ENCODE results near the gene LPAR1.
A peak's percentile ranks its signal among the peaks of the same experiment; 100 is the strongest.

The LPAR1 gene

DNA sequence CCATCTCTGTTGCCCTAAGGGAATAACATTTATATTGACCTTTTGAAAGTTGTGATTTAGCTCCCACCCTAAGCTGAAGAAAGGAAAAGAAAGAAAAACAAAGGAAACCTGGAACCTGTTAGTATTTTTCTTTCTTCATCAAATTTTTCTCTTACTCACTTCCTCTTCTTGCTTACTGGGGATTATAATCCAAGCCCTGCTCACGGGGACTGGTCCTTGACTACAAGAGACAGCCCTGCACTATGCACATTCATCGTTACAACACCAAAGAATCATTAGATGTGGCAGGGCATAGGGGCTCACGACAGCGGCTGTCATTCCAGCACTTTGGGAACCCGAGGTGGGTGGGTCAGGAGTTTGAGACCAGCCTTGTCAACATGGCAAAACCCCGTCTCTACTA is 37.8 kb upstream of the LPAR1 start:
- no peak for ATAC-seq
- TF ChIP-seq, protein P1, sequence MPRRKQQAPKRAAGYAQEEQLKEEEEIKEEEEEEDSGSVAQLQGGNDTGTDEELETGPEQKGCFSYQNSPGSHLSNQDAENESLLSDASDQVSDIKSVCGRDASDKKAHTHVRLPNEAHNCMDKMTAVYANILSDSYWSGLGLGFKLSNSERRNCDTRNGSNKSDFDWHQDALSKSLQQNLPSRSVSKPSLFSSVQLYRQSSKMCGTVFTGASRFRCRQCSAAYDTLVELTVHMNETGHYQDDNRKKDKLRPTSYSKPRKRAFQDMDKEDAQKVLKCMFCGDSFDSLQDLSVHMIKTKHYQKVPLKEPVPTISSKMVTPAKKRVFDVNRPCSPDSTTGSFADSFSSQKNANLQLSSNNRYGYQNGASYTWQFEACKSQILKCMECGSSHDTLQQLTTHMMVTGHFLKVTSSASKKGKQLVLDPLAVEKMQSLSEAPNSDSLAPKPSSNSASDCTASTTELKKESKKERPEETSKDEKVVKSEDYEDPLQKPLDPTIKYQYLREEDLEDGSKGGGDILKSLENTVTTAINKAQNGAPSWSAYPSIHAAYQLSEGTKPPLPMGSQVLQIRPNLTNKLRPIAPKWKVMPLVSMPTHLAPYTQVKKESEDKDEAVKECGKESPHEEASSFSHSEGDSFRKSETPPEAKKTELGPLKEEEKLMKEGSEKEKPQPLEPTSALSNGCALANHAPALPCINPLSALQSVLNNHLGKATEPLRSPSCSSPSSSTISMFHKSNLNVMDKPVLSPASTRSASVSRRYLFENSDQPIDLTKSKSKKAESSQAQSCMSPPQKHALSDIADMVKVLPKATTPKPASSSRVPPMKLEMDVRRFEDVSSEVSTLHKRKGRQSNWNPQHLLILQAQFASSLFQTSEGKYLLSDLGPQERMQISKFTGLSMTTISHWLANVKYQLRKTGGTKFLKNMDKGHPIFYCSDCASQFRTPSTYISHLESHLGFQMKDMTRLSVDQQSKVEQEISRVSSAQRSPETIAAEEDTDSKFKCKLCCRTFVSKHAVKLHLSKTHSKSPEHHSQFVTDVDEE (CRISPR knock-in tag; IDR thresholded peaks at IDR 0.05): no peak
- TF ChIP-seq ZC3H10 (CRISPR knock-in tag; IDR thresholded peaks at IDR 0.05) (no peak), TCF4 (CRISPR knock-in tag; IDR thresholded peaks at IDR 0.05; ENCODE audit: borderline replicate concordance) (no peak), ZFP30 (CRISPR knock-in tag; IDR thresholded peaks at IDR 0.05) (no peak), OSR1 (CRISPR knock-in tag; IDR thresholded peaks at IDR 0.05) (no peak), PPARA (CRISPR knock-in tag; IDR thresholded peaks at IDR 0.05; ENCODE audit: borderline replicate concordance) (no peak), ESRRG (CRISPR knock-in tag; IDR thresholded peaks at IDR 0.05) (no peak), BACH2 (CRISPR knock-in tag; IDR thresholded peaks at IDR 0.05; ENCODE audit: borderline replicate concordance) (no peak), ARNTL (CRISPR knock-in tag; IDR thresholded peaks at IDR 0.05; ENCODE audit: borderline replicate concordance, low read depth) (no peak), TOX (CRISPR knock-in tag; IDR thresholded peaks at IDR 0.05; ENCODE audit: borderline replicate concordance) (no peak), ZNF565 (CRISPR knock-in tag; conservative IDR thresholded peaks at IDR 0.05; ENCODE audit: low read depth) (no peak), GLIS3 (CRISPR knock-in tag; IDR thresholded peaks at IDR 0.05) (no peak), SNAI2 (CRISPR knock-in tag; IDR thresholded peaks at IDR 0.05) (no peak), ZNF70 (CRISPR knock-in tag; IDR thresholded peaks at IDR 0.05) (no peak), ZNF8 (CRISPR knock-in tag; IDR thresholded peaks at IDR 0.05) (no peak), ISL1 (CRISPR knock-in tag; IDR thresholded peaks at IDR 0.05) (no peak), RARB (CRISPR knock-in tag; IDR thresholded peaks at IDR 0.05) (no peak)
- TF ChIP-seq, protein P2, sequence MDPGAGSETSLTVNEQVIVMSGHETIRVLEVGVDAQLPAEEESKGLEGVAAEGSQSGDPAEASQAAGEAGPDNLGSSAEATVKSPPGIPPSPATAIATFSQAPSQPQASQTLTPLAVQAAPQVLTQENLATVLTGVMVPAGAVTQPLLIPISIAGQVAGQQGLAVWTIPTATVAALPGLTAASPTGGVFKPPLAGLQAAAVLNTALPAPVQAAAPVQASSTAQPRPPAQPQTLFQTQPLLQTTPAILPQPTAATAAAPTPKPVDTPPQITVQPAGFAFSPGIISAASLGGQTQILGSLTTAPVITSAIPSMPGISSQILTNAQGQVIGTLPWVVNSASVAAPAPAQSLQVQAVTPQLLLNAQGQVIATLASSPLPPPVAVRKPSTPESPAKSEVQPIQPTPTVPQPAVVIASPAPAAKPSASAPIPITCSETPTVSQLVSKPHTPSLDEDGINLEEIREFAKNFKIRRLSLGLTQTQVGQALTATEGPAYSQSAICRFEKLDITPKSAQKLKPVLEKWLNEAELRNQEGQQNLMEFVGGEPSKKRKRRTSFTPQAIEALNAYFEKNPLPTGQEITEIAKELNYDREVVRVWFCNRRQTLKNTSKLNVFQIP (CRISPR knock-in tag; IDR thresholded peaks at IDR 0.05; ENCODE audit: borderline replicate concordance, low read depth): no peak
- TF ChIP-seq, protein P3, sequence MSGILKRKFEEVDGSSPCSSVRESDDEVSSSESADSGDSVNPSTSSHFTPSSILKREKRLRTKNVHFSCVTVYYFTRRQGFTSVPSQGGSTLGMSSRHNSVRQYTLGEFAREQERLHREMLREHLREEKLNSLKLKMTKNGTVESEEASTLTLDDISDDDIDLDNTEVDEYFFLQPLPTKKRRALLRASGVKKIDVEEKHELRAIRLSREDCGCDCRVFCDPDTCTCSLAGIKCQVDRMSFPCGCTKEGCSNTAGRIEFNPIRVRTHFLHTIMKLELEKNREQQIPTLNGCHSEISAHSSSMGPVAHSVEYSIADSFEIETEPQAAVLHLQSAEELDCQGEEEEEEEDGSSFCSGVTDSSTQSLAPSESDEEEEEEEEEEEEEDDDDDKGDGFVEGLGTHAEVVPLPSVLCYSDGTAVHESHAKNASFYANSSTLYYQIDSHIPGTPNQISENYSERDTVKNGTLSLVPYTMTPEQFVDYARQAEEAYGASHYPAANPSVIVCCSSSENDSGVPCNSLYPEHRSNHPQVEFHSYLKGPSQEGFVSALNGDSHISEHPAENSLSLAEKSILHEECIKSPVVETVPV (CRISPR knock-in tag; IDR thresholded peaks at IDR 0.05): no peak

DNA sequence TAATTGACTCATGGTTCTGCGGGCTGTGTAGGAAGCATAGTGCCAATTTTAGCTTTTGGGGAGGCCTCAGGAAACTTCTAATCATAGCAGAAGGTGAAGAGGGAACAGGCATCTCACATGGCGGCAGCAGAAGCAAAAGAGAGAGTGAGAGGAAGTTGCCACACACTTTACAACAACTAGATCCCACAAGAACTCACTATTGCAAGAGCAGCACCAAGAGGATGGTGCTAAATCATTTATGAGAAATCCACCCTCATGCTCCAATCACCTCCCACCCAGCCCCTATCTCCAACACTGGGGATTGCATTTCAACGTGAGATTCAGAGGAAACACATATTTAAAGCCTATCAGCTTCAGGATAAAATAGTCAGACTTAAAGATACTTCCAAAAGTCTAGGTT is 36.1 kb upstream of the LPAR1 start:
- TF ChIP-seq ZC3H10 (CRISPR knock-in tag; IDR thresholded peaks at IDR 0.05): no peak
- TF ChIP-seq PPARA (CRISPR knock-in tag; IDR thresholded peaks at IDR 0.05; ENCODE audit: borderline replicate concordance): no peak
- TF ChIP-seq, protein P4, sequence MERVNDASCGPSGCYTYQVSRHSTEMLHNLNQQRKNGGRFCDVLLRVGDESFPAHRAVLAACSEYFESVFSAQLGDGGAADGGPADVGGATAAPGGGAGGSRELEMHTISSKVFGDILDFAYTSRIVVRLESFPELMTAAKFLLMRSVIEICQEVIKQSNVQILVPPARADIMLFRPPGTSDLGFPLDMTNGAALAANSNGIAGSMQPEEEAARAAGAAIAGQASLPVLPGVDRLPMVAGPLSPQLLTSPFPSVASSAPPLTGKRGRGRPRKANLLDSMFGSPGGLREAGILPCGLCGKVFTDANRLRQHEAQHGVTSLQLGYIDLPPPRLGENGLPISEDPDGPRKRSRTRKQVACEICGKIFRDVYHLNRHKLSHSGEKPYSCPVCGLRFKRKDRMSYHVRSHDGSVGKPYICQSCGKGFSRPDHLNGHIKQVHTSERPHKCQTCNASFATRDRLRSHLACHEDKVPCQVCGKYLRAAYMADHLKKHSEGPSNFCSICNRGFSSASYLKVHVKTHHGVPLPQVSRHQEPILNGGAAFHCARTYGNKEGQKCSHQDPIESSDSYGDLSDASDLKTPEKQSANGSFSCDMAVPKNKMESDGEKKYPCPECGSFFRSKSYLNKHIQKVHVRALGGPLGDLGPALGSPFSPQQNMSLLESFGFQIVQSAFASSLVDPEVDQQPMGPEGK (CRISPR knock-in tag; IDR thresholded peaks at IDR 0.05; ENCODE audit: borderline replicate concordance): no peak
- no peak for TF ChIP-seq ZFP30 (CRISPR knock-in tag; IDR thresholded peaks at IDR 0.05)
- TF ChIP-seq CSDC2 (CRISPR knock-in tag; IDR thresholded peaks at IDR 0.05): no peak
- no peak for TF ChIP-seq GLIS3 (CRISPR knock-in tag; IDR thresholded peaks at IDR 0.05)
- TF ChIP-seq RARB (CRISPR knock-in tag; IDR thresholded peaks at IDR 0.05): no peak
- no peak for TF ChIP-seq ARNTL (CRISPR knock-in tag; IDR thresholded peaks at IDR 0.05; ENCODE audit: borderline replicate concordance, low read depth)
- TF ChIP-seq ZNF8 (CRISPR knock-in tag; IDR thresholded peaks at IDR 0.05): no peak
- no peak for TF ChIP-seq ISL1 (CRISPR knock-in tag; IDR thresholded peaks at IDR 0.05)
- ATAC-seq: no peak

DNA sequence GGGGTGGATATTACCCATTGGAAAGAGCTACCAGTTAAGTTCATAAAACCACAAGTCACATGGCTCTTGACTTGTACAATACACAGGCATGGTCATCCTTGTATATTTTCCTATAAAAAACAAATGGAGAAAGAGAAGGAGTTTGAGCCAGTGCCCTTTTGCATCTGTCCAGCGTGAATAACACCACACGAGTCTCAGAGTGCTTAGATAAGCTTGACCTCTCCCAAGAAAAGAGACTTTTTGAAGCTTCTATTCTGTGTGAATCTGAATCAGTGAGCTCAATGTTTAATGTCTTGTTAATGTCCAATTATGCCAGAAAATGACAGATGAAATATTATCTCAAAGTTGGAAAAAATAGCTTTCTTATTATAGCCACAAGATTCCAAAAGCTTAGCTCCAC is 30.9 kb upstream of the LPAR1 start:
- ATAC-seq: peak; percentile 63
- TF ChIP-seq BACH2 (CRISPR knock-in tag; IDR thresholded peaks at IDR 0.05; ENCODE audit: borderline replicate concordance) (no peak), OSR1 (CRISPR knock-in tag; IDR thresholded peaks at IDR 0.05) (no peak), ZFP30 (CRISPR knock-in tag; IDR thresholded peaks at IDR 0.05) (no peak), ZC3H10 (CRISPR knock-in tag; IDR thresholded peaks at IDR 0.05) (no peak), PPARA (CRISPR knock-in tag; IDR thresholded peaks at IDR 0.05; ENCODE audit: borderline replicate concordance) (no peak), ISL1 (CRISPR knock-in tag; IDR thresholded peaks at IDR 0.05) (peak; percentile 65), RARB (CRISPR knock-in tag; IDR thresholded peaks at IDR 0.05) (no peak), GLIS3 (CRISPR knock-in tag; IDR thresholded peaks at IDR 0.05) (no peak), ZNF8 (CRISPR knock-in tag; IDR thresholded peaks at IDR 0.05) (no peak), TCF4 (CRISPR knock-in tag; IDR thresholded peaks at IDR 0.05; ENCODE audit: borderline replicate concordance) (no peak), TOX (CRISPR knock-in tag; IDR thresholded peaks at IDR 0.05; ENCODE audit: borderline replicate concordance) (peak; percentile 50; the same call in 1 of the 2 replicates)
- TF ChIP-seq, protein P3 (CRISPR knock-in tag; IDR thresholded peaks at IDR 0.05): no peak
- TF ChIP-seq, protein P2 (CRISPR knock-in tag; IDR thresholded peaks at IDR 0.05; ENCODE audit: borderline replicate concordance, low read depth): no peak
